ENCODE measurements around the gene NOL6.
A peak's percentile ranks its signal among the peaks of the same experiment; 100 is the strongest.
"Not testable (repeated sequence)": the region's sequence is repeated elsewhere in the genome, so short reads cannot be mapped to it uniquely, and the experiment has no call there.

The NOL6 gene

GRCh38 chr9:33473643-33474352 lies at the start of gene NOL6:
Gene NOL6, minus strand, starts transcription at chr9:33473924. Its CDS starts 82 bp downstream, at chr9:33473842.
- peak; percentile 93 to 98 for DNase-seq (ENCODE audit: low read depth in 2 of 2)

- DNase-seq (ENCODE audit: low read depth in 2 of 2), result not testable (repeated sequence)
Measured at GRCh38 chr9:33521861-33522260, 48.1 kb upstream of the NOL6 start.

GRCh38 chr9:33517934-33518577 lies 44.3 kb upstream of the NOL6 start:
- DNase-seq (ENCODE audit: low read depth in 2 of 2), result not testable (repeated sequence)

- DNase-seq (ENCODE audit: low read depth in 2 of 2), result no peak
Measured at GRCh38 chr9:33517373-33517772, 43.6 kb upstream of the NOL6 start.

- DNase-seq (ENCODE audit: low read depth in 2 of 2), result not testable (repeated sequence)
Measured at GRCh38 chr9:33516397-33516796, 42.7 kb upstream of the NOL6 start.

- DNase-seq (ENCODE audit: low read depth in 2 of 2), result not testable (repeated sequence)
Measured at GRCh38 chr9:33515342-33515995, 41.7 kb upstream of the NOL6 start.

- DNase-seq (ENCODE audit: low read depth in 2 of 2), result not testable (repeated sequence)
Measured at GRCh38 chr9:33512535-33512934, 38.8 kb upstream of the NOL6 start.

GRCh38 chr9:33511184-33511517 lies 37.4 kb upstream of the NOL6 start:
- not testable (repeated sequence) for DNase-seq (ENCODE audit: low read depth in 2 of 2)

GRCh38 chr9:33510262-33511183 lies 36.8 kb upstream of the NOL6 start:
- no peak for DNase-seq (ENCODE audit: low read depth in 2 of 2)

- DNase-seq (ENCODE audit: low read depth in 2 of 2), result no peak
Measured at GRCh38 chr9:33506626-33507370, 33.1 kb upstream of the NOL6 start.

- DNase-seq (ENCODE audit: low read depth in 2 of 2), result no peak
Measured at GRCh38 chr9:33498387-33498786, 24.7 kb upstream of the NOL6 start.

- DNase-seq (ENCODE audit: low read depth in 2 of 2), result not testable (repeated sequence)
Measured at GRCh38 chr9:33493819-33494218, 20.1 kb upstream of the NOL6 start.

- no peak for DNase-seq (ENCODE audit: low read depth in 2 of 2)
Measured at GRCh38 chr9:33489066-33489465, 15.3 kb upstream of the NOL6 start.

GRCh38 chr9:33485312-33485711 lies 11.6 kb upstream of the NOL6 start:
- DNase-seq (ENCODE audit: low read depth in 2 of 2), result not testable (repeated sequence)

GRCh38 chr9:33480976-33481375 lies 7.3 kb upstream of the NOL6 start:
- no peak for DNase-seq (ENCODE audit: low read depth in 2 of 2)

- DNase-seq (ENCODE audit: low read depth in 2 of 2), result no peak
Measured at GRCh38 chr9:33480106-33480505, 6.4 kb upstream of the NOL6 start.

GRCh38 chr9:33476503-33476902 lies 2.8 kb upstream of the NOL6 start:
- no peak for DNase-seq (ENCODE audit: low read depth in 2 of 2)

- no peak for DNase-seq (ENCODE audit: low read depth in 2 of 2)
Measured at GRCh38 chr9:33475357-33475756, 1.6 kb upstream of the NOL6 start.

- no peak for DNase-seq (ENCODE audit: low read depth in 2 of 2)
Measured at GRCh38 chr9:33472881-33473615, 676 bp downstream of the NOL6 start.

- DNase-seq (ENCODE audit: low read depth in 2 of 2), result no peak
Measured at GRCh38 chr9:33472171-33472880, 1.4 kb downstream of the NOL6 start.
